Right lobe of liver (tissue), 4 donors: ENCODE results near the gene DNAJB4.

Source experiments
- CTCF ChIP-seq, 4 donors: fragments of 200-600 bp in 3 of 4; fragments of 450-650 bp in 1 of 4; IDR thresholded peaks; one replicate each; pipeline versions ENCODE4 v1.5.1 to v1.8.0; 2016 to 2022; ENCODE audit warnings: antibody characterized with exemption in 4 of 4, mild to moderate bottlenecking in 2 of 4
- POLR2A ChIP-seq: fragments of 450-650 bp; IDR thresholded peaks from one replicate; pipeline ENCODE4 v1.6.1; 2017; ENCODE audit warnings: antibody characterized with exemption, mild to moderate bottlenecking
- donor health status: DM: no; HTN: no; CAD: no.
- donor health status: DM: no; HTN: no; CAD: no.
- donor health status: DM: no; HTN: yes; CAD: no.

- no peak for TF ChIP-seq CTCF (IDR thresholded peaks at IDR 0.05)
- TF ChIP-seq POLR2A = no peak
Observed at GRCh38 chr1:78038491-78038939, 33.8 kb downstream of the DNAJB4 start.
